ENCODE data around the gene SCYGR1. TPM values are rescaled to one million over a fixed set of nuclear protein-coding genes. Genes with fewer than 3 reads are reported as not detected.
"Not testable (repeated sequence)": the region's sequence is repeated elsewhere in the genome, so short reads cannot be mapped to it uniquely, and the experiment has no call there.

Gene SCYGR1
- total RNA-seq, 1 donor from 2014 or later = not detected

DNA sequence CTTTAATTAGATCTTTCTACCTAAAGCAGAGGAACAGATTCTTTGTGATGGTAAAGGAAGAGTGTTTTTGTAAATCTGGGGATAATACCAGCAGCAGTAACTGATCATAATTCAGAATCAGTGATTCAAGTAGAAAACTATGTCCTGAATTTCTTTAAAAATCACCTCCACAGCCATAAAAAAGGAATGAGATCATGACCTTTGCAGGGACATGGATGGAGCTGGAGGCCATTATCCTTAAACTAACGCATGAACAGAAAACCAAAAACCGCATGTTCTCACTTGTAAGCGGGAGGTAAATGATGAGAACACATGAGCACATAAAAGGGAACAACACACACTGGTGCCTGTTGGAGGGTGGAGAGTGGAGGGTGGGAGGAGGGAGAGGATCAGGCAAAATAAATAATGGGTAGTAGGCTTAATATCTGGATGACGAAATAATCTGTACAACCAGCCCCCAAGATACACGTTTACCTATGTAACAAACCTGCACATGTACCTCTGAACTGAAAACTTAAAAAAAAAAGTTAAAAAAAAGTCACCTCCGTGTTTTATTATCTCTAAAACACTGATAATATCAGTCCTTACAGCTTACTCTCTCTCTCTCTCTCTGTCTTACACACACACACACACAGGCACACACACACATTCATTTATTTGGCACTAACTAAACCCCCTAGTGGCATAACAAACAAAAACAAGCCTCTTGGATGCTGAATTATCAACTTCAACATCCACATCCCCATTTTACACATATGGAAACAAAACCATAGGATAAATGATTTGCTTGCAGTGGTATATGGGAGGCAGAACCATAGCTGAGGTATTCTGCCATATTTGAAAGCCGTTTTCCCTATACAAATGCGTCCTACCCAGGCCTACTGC lies 10.0 kb downstream of the SCYGR1 start:
- intact Hi-C loops (cut with DNase I) = no loop called here
- DNase-seq (ENCODE audit: low spot score) = no peak

DNA sequence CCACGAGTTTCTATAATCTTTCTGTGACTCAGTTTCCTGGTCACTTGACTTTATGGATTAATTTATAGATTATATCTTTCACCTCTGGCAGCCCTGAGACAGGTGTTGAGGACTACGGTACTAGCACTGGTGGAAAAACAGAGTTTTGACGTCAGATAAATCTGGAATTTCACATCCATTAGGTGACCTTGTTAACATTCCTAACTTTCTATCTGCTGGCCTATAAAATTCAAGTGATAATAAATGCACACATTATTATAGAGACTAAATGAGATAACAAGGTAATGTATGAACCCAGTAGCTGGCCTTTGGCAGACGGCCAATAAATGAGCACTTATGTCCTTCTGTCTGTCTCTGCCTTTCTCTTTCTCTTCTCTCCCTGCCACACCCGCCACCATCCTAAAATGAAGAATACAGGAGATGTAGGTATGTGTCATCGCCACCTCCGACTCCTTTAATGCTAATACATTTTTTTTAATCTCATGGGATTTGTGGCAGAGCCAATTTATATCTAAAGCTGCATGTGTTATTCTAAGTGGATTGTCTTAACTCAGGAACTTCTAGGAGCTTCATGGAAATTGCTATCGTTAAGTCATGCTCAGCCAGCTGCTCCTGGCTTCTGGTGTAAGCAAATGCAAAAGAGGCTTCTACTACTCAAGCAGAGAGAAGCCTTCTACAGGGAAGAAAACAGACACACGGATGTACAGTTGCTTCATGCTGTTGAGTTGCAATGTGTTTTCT lies 10.9 kb downstream of the SCYGR1 start:
- intact Hi-C loops (cut with DNase I) = no loop called here

DNA sequence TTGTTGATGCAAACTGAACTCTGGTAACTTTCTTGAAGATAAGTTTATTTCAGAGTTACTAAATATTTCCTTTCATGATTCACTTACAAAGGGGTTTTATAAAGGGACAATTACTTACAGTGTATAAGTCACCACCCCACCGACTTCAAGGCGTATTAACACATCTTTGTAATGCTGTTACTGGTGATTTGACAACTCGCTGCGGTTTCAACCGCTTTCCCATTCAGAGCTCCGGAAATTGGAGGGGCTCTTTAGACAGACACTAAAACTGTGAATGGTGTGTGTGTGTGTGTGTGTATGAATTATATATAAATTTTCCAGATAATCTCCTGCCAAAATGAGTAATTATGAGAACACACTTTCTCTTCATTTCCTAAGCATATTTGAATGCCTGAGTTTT lies 13.6 kb downstream of the SCYGR1 start:
- no peak for DNase-seq (ENCODE audit: low spot score)
- intact Hi-C loops (cut with DNase I) = no loop called here

More for the DNA sequence above, 10.9 kb downstream of the SCYGR1 start:
- DNase-seq (ENCODE audit: low spot score) = no peak

DNA sequence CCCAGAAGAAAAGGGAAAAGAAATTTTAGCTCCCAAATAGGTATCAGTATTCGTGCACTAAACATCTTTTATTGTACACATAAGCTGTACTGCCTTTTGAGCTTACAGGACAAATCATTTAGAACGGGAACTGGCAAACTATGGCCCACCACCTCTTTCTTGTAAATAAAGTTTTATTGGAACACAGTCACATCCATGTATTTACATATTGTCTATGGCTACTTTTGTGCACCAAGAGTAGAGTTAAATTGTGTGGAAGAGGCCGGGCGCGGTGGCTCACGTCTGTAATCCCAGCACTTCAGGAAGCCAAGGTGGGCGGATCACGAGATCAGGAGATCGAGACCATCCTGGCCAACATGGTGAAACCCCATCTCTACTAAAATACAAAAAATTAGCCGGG lies 14.4 kb downstream of the SCYGR1 start:
- intact Hi-C loops (cut with DNase I) = no loop called here
- no peak for DNase-seq (ENCODE audit: low spot score)

DNA sequence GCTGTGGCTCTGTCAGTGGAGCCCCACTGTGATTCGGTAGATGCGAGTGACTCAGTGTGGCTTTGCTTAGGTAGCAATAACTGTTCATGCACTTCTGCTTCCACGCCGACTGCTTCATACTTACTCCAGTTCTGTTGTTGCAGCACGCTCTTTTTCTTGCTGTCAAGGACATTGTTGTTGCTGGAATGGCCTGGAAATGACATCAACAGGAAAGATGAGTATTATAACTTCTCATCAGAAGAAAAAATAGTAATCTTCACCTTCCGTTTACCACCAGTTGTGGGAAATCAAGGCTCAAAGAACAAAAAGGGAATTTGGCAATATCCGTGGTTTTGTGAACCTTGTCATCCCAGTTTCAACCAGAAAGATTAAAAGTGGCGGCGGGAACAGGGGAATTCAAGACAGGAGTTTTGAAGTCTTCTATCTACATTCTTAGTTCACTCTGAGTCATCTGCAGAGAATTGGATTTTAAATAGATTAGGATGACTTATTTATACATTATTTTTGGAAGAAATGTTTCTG lies 16.9 kb downstream of the SCYGR1 start:
- DNase-seq (ENCODE audit: low spot score) = no peak
- intact Hi-C loops (cut with DNase I) = no loop called here

DNA sequence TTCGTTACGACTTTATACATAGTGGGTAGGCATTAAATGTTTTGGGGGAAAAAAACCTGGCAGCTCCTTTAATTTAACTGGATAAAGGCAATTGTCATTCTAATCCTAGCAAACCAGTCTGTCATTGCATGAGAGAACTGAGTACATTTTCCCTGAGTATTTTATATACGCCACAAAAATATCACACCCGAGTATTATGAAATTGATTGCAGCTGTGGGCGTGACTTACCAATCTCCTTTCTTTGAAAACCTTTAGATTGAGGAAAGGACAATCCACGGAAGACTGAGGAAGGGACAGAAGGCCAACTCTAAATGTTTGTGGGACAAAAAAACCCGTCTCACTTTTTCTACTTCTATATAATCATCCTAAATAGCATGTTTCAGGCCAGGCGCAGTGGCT lies 17.7 kb downstream of the SCYGR1 start:
- intact Hi-C loops (cut with DNase I) = no loop called here

DNA sequence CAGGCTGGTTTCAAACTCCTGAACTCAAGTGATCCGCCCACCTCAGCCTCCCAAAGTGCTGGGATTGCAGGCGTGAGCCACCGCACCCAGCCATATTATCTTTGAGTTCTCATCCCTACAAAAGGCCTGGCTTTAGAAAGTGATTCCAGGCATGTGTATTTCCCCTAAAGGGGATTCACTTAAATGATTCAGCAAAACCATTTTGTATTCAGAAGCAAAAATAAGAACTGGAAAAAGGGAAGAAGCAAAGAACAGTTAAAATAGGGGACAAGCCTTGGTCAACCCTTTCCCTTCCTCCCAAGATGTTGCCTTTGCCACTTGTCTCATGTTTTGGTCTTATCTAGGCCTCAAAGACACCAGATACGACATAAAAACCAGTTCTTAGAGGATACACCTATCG lies 19.2 kb downstream of the SCYGR1 start:
- no peak for DNase-seq (ENCODE audit: low spot score)
- intact Hi-C loops (cut with DNase I) = no loop called here

More for the DNA sequence above, 17.7 kb downstream of the SCYGR1 start:
- no peak for DNase-seq (ENCODE audit: low spot score)

DNA sequence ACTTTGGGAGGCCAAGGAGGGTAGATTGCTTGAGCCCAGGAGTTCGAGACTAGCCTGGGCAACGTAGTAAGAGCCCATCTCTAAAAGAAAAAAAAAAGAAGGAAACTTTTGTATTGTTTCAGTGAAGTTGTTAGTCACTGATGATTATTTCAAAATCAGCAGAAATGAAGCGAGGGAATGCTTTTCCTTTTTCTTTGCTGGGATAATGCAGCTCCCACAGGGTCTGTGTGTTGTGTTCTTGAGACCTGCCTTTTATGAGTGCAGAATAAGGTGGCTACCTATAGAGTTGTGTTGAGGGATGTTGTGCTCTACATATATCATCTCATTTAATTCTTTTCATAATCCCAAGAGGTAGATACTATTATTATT lies 20.3 kb downstream of the SCYGR1 start:
- intact Hi-C loops (cut with DNase I) = no loop called here

DNA sequence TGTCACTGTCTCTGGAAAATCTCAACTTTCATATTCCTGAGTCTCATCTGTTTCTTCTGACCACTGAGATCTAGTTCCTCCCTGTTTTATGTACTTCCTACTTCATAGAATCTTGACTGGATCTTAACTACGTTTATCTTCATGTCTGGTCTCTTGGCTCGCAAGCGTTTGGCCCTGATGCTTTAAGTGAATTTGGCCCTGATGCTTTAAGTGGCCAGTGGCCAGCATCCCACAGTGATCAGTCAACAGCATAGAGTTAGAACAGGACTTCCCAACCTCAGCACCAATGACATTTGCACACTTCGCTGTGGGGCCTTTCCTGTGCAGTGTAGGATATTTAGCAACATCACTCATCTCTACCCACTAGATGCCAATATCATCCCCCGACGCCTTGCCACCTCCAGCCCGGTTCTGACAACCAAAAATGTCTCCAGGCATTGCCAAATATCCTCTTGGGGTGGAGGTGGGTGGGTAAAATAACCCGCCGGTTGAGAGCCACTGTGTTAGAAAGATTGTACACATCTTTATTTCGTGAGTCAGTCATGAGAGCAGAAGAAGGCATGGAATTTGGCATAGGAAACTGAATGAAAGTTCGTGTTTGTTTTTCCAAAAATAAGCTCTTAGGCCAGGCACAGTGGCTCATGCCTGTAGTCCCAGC lies 20.9 kb downstream of the SCYGR1 start:
- intact Hi-C loops (cut with DNase I) = no loop called here
- no peak for DNase-seq (ENCODE audit: low spot score)

More for the DNA sequence above, 20.3 kb downstream of the SCYGR1 start:
- no peak for DNase-seq (ENCODE audit: low spot score)

DNA sequence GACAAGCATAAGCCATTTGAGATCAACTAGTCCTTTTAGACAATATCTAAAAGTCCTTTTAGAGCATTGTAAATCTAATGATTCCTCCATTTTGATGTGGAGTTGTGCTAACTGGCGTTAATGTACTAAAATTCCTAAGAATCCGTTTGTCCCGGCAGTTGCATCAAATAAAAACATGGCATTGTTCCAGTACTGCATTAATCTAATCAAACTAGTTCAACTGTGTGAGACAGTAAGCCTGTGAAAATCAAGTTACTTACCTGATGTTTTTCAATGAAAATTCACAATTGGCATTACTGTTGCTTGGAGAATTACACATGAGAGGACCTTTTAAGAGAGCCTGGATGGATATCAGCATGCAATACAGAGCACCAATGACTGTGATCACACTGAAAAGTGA lies 21.9 kb downstream of the SCYGR1 start:
- intact Hi-C loops (cut with DNase I) = no loop called here
- no peak for DNase-seq (ENCODE audit: low spot score)

DNA sequence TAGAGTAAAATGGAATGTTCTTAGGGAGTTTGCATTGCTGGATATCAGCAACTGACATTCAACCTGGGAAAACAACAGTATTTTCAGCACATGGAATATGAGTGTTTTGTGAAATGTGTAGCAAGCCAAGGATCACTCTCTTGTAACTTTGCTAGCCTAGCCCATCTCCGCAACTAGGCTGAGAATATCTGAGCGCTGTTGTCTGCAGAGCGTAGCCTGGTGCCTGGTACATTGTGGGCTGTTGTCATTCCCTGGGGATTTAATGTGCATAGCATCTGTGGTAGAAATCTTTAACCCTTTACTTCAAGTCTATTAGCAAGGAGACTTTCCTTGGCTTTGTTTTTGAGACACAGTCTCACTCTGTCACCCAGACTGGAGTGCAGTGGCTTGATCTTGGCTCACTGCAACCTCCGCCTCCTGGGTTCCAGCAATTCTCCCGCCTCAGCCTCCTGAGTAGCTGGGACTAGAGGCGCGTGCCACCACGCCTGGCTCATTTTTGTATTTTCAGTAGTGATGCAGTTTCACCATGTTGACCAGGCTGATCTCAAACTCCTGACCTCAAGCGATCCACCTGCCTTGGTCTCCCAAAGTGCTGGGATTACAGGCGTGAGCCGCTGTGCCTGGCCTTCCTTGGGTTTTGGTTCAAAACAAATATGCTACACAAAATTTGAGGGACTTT lies 23.0 kb downstream of the SCYGR1 start:
- DNase-seq (ENCODE audit: low spot score); intact Hi-C loops (cut with DNase I): not testable (repeated sequence)

DNA sequence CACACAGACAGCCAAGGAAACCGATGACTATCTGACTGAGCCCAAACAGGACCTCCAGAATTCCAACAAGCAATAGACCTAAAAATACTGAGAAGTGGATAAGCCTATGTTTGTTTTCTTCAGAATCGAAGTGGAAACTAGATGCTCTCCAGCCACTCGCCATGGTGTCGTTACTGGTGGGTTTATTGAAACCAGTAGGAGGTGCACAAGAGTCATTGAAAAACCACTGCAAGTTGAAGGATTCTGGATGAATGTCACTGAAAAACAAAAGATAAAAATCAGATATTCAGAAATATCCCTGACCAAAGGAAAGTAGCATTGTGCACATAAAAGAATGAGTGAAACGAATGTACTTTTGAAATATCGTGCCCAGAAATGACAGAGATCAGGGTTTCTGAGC lies 24.0 kb downstream of the SCYGR1 start:
- DNase-seq (ENCODE audit: low spot score) = no peak
- intact Hi-C loops (cut with DNase I) = no loop called here

DNA sequence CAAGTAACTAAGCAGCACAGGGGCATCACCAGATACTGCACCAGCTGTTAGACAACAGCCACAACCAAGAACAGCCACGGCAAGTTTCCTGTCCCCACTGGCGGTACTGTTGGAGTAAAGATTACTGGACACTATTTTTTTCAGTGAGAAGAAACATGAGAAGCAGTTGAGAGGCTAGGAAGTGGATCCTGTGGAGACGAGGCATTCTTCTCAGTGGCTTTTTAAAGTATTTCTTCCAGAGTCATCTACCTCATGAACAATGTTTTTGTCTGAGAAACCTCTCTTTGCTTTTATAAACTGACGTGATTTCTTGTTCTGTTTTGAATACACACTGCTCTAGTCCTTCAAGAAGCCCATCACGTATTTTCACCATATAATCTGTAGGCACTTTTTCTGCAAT lies 27.4 kb downstream of the SCYGR1 start:
- DNase-seq (ENCODE audit: low spot score) = no peak
- intact Hi-C loops (cut with DNase I) = no loop called here

DNA sequence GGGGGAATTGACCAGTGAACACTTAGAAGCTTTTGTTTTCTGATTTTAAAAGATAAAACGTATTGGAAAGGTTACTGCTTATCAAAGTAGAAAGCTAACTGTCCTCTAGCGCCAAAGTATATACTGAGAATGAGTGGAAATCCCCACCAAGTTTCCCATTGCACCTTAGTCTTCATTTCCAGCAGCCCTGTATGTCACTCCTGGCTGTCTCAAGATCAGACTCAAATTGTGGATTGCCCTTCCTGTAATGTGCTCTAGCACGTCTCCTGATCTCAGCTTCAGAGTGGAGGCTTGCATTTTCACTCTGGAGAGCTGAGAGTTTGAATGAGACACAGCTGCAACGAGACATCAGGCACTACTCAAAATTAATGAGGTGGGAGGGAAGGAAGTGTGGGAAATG lies 36.1 kb downstream of the SCYGR1 start:
- intact Hi-C loops (cut with DNase I) = no loop called here
- no peak for DNase-seq (ENCODE audit: low spot score)

DNA sequence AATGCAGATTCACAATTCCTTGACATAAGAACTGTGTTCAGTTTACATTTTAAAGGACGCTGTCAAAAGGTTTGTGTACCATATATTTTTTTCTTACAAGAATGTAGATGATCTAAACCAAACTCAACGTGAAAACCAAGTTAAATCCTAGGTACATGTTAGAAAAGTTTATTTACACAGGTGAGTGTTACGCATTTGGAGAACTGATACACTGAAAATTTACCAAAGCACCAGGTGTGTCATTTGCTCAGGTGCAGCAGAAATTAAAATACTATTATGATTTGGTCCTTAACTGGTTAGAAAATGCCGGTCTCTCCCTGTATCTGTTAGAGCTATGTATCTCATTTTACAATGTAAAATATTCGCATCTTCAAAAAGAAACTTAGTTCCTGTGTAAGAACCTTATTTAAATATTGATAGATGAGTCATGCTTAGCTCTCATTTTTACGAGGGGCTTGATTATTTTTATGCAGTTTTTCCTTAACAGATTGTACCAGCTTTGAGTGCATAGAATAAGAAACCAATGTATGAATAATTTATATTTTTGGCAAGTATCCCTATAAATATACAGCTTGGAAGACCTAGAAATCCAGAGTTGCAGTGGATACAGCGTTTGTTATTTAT lies 37.6 kb downstream of the SCYGR1 start:
- intact Hi-C loops (cut with DNase I) = no loop called here
- DNase-seq (ENCODE audit: low spot score) = no peak

DNA sequence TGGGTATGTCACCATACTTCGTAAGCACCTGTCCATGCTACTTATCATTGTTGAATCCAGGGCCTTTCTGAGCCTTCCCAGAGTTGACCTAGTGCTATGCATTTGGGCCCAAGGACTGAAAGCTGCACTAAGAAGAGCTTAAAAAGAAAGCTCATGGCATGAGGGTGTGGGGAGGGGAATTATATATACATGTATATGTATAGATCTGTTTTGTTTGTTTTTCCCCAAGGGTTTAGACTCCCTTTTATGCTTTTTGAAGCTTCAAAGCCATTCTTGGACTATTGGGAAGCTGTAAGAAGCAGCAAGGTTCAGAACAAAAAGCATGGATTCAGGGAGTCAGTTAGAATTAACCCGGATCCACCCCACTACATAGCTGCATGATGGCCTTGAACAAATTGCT lies 39.4 kb downstream of the SCYGR1 start:
- DNase-seq (ENCODE audit: low spot score) = no peak
- intact Hi-C loops (cut with DNase I) = no loop called here

DNA sequence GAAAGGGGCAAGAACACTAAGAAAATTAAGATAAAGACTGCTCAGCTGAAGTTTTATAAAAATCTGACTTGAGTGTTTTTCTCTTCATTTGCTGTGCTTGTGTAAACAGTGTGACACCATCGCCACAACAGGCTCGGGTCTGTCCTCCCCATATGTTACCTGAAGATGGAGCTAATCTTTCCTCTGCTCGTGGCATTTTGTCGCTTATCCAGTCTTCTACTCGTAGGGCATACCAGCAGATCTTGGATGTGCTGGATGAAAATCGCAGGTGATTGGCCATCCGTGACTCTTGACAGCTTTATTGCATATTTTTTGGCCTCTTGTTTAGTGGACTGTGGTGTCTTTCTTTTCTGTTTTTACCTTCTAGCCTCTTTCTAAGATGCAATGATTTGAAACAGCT lies 40.6 kb downstream of the SCYGR1 start:
- DNase-seq (ENCODE audit: low spot score) = no peak
- intact Hi-C loops (cut with DNase I) = no loop called here

DNA sequence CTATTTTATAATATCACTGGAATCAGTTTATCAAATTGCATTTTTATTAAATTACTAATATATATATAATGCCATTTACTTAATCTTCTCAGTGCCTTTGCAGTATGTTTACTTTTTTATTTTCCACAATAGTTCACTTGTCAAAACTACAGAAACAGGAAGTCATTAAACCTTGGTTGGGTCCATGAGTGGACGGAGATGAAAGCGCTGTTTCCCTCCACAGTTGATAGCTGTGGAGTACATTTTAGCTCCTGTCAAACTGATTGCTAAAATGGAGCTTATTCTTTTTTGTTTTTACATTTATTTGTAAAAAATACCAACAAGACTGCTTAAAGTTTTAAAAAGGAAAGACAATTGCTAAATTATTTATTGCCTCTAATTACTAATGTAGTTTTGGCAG lies 43.5 kb downstream of the SCYGR1 start:
- intact Hi-C loops (cut with DNase I) = no loop called here
- no peak for DNase-seq (ENCODE audit: low spot score)

DNA sequence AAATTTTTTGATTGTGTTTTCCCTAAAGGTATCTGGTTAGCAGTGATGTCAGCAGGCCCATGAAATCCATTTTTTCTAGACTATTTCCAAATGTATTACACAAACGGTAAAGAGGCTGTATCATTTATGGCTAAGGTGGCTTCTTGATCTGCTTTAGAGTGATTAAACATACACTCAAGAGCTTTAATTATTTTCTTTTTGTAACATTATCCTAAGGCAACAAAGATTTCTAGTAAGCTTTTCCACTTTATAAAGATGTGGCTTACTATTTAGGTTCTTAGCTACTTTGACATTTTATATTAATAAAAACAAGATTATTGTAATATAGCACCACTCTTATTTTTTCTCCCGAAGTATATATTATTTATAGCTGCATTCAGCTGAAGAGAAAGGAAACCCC lies 46.2 kb downstream of the SCYGR1 start:
- no peak for DNase-seq (ENCODE audit: low spot score)
- intact Hi-C loops (cut with DNase I) = no loop called here
